NB4 (cell line): ENCODE data around the gene COG5.

Experiments used
- CTCF ChIP-seq: IDR thresholded peaks from one replicate; pipeline ENCODE4 v1.5.1; 2012; ENCODE audit warnings: low read depth, low read length
- POLR2A ChIP-seq: IDR thresholded peaks from 2 replicates; pipeline ENCODE4 v1.6.1; 2011; ENCODE audit warnings: mild to moderate bottlenecking; ENCODE audit not compliant: insufficient read length; ENCODE audit errors: extremely low read depth

GRCh38 chr7:107594961-107595737, 31.4 kb upstream of the COG5 start:
- TF ChIP-seq CTCF, result no peak
- no peak for TF ChIP-seq POLR2A
